ENCODE results near the gene STX18. TPM values are rescaled to one million over a fixed set of nuclear protein-coding genes. Genes with fewer than 3 reads are reported as not detected.
A peak's percentile ranks its signal among the peaks of the same experiment; 100 is the strongest.

The STX18 gene
- total and polyA plus RNA-seq, 2 of the 13 experiments (the other 11 are each of a cell fraction or from before 2014, with no cell fraction given) = 23.9 to 37.1 TPM

- TF ChIP-seq ZNF18 (CRISPR knock-in tag; IDR thresholded peaks at IDR 0.05; ENCODE audit: insufficient replicate concordance) (peak; percentile 91), ZNF557 (CRISPR knock-in tag; IDR thresholded peaks at IDR 0.05) (0 out of 2 replicates have a peak, but pooled peaks have one; percentile 80), ZNF570 (CRISPR knock-in tag; IDR thresholded peaks at IDR 0.05; ENCODE audit: borderline replicate concordance) (peak; percentile 84; the same call in 1 of the 2 replicates), EED (CRISPR knock-in tag; IDR thresholded peaks at IDR 0.05) (peak; percentile 82; the same call in 1 of the 2 replicates), SOX13 (IDR thresholded peaks at IDR 0.05) (no peak; the same call in 1 of the 2 replicates), SOX13 (CRISPR knock-in tag; conservative IDR thresholded peaks at IDR 0.05 in 1 of 2, IDR thresholded peaks at IDR 0.05 in 1 of 2) (peak in 1 of 2 experiments; percentile 79; a peak in 2 of 4 replicates), DBP (CRISPR knock-in tag; IDR thresholded peaks at IDR 0.05; ENCODE audit: not compliant biosample characterization) (no peak), TEF (CRISPR knock-in tag; IDR thresholded peaks at IDR 0.05) (0 out of 2 replicates have a peak, but pooled peaks have one; percentile 33), ZNF33A (CRISPR knock-in tag; IDR thresholded peaks at IDR 0.05; ENCODE audit: borderline replicate concordance) (peak; percentile 95; the same call in 1 of the 2 replicates), SMARCE1 (IDR thresholded peaks at IDR 0.05; ENCODE audit: borderline replicate concordance) (no peak), ZNF414 (CRISPR knock-in tag; IDR thresholded peaks at IDR 0.05) (peak; percentile 99), HINFP (CRISPR knock-in tag; IDR thresholded peaks at IDR 0.05; ENCODE audit: low read depth) (peak; percentile 84; the same call in 1 of the 2 replicates), FOXO4 (CRISPR knock-in tag; conservative IDR thresholded peaks at IDR 0.05) (no peak), ERF (CRISPR knock-in tag; IDR thresholded peaks at IDR 0.05) (peak; percentile 98), DR1 (CRISPR knock-in tag; IDR thresholded peaks at IDR 0.05) (peak; percentile 91), MTF2 (CRISPR knock-in tag; IDR thresholded peaks at IDR 0.05; ENCODE audit: borderline replicate concordance) (peak; percentile 77; the same call in 1 of the 2 replicates), DMAP1 (CRISPR knock-in tag; IDR thresholded peaks at IDR 0.05) (peak; percentile 98)
These were observed at the start of gene STX18 (continued) for GRCh38 chr4:4541661-4542570.

Data from HepG2 (cell line).